Superior temporal gyrus (tissue), 1 donor: ENCODE data around the gene SRSF4.
"Not testable (repeated sequence)": the region's sequence is repeated elsewhere in the genome, so short reads cannot be mapped to it uniquely, and the experiment has no call there.

ENCODE experiments used
- DNase-seq: peaks from one replicate; pipeline ENCODE4 v3.0.0-alpha.2; 2016; ENCODE audit errors: extremely low spot score

Gene SRSF4

GRCh38 chr1:29162476-29163138, 19.1 kb downstream of the SRSF4 start:
- no peak for DNase-seq

- DNase-seq, result no peak
Measured at GRCh38 chr1:29162025-29162424, 19.7 kb downstream of the SRSF4 start.

GRCh38 chr1:29159773-29160172, 21.9 kb downstream of the SRSF4 start:
- no peak for DNase-seq

- DNase-seq, result no peak
Measured at GRCh38 chr1:29157269-29157601, 24.5 kb downstream of the SRSF4 start.

GRCh38 chr1:29156543-29157268, 25.0 kb downstream of the SRSF4 start:
- DNase-seq, result no peak

- DNase-seq, result no peak
Measured at GRCh38 chr1:29152046-29152805, 29.5 kb downstream of the SRSF4 start.

GRCh38 chr1:29150346-29150745, 31.4 kb downstream of the SRSF4 start:
- DNase-seq, result not testable (repeated sequence)

- no peak for DNase-seq
Measured at GRCh38 chr1:29148656-29149491, 32.8 kb downstream of the SRSF4 start.

GRCh38 chr1:29145739-29146437, 35.8 kb downstream of the SRSF4 start:
- DNase-seq, result no peak

- DNase-seq, result no peak
Measured at GRCh38 chr1:29144178-29144577, 37.5 kb downstream of the SRSF4 start.

- DNase-seq, result no peak
Measured at GRCh38 chr1:29142714-29143113, 39.0 kb downstream of the SRSF4 start.

GRCh38 chr1:29136391-29136915, 45.2 kb downstream of the SRSF4 start:
- no peak for DNase-seq

GRCh38 chr1:29134695-29135028, 47.0 kb downstream of the SRSF4 start:
- DNase-seq, result no peak

- DNase-seq, result no peak
Measured at GRCh38 chr1:29133861-29134694, 47.6 kb downstream of the SRSF4 start.

- not testable (repeated sequence) for DNase-seq
Measured at GRCh38 chr1:29131056-29131455, 50.6 kb downstream of the SRSF4 start.

- DNase-seq, result no peak
Measured at GRCh38 chr1:29129916-29130315, 51.8 kb downstream of the SRSF4 start.

GRCh38 chr1:29128739-29129138, 53.0 kb downstream of the SRSF4 start:
- DNase-seq, result no peak

GRCh38 chr1:29126198-29126597, 55.5 kb downstream of the SRSF4 start:
- DNase-seq, result no peak

GRCh38 chr1:29125788-29126187, 55.9 kb downstream of the SRSF4 start:
- DNase-seq, result no peak

- DNase-seq, result no peak
Measured at GRCh38 chr1:29125237-29125641, 56.5 kb downstream of the SRSF4 start.
